RWPE2 (cell line): Measurements from ENCODE around the gene TPM2.
"Not testable (repeated sequence)": the region's sequence is repeated elsewhere in the genome, so short reads cannot be mapped to it uniquely, and the experiment has no call there.

Source experiments
- ATAC-seq: fragments of 200-7000 bp; cut with Tn5 transposase; 3 replicates; pipeline ENCODE4 v1.9.1; 2021; ENCODE audit warnings: low read depth
- DNase-seq: peaks from one replicate; pipeline ENCODE4 v3.0.0-alpha.2; 2020; ENCODE audit warnings: low spot score
- H3K27ac ChIP-seq: fragments of 450-650 bp; 2 replicates; pipeline ENCODE4 v1.5.1; 2017; ENCODE audit warnings: mild to moderate bottlenecking; ENCODE audit not compliant: poor library complexity, severe bottlenecking
- H3K27me3 ChIP-seq: fragments of 250-450 bp; sonication (Bioruptor Pico); 2 replicates; pipeline ENCODE4 v1.5.1; 2021; ENCODE audit warnings: mild to moderate bottlenecking, moderate library complexity; ENCODE audit not compliant: insufficient read depth, poor library complexity, severe bottlenecking
- H3K36me3 ChIP-seq: fragments of 250-450 bp; sonication (Bioruptor Pico); 2 replicates; pipeline ENCODE4 v1.5.1; 2020; ENCODE audit warnings: low read depth, mild to moderate bottlenecking, moderate library complexity
- H3K4me1 ChIP-seq: fragments of 250-450 bp; sonication (Bioruptor Pico); 2 replicates; pipeline ENCODE4 v1.5.1; 2021; ENCODE audit warnings: mild to moderate bottlenecking, moderate library complexity; ENCODE audit not compliant: insufficient read depth, poor library complexity, severe bottlenecking
- H3K4me3 ChIP-seq: fragments of 250-450 bp; sonication (Bioruptor Pico); 2 replicates; pipeline ENCODE4 v1.5.1; 2021; ENCODE audit warnings: mild to moderate bottlenecking, moderate library complexity; ENCODE audit not compliant: severe bottlenecking
- H3K9me3 ChIP-seq: fragments of 250-450 bp; sonication (Bioruptor Pico); 2 replicates; pipeline ENCODE4 v1.5.1; 2021; ENCODE audit warnings: mild to moderate bottlenecking, moderate library complexity; ENCODE audit not compliant: severe bottlenecking
- CTCF ChIP-seq: fragments of 450-650 bp; IDR thresholded peaks from one replicate; pipeline ENCODE4 v1.5.1; 2017; ENCODE audit warnings: mild to moderate bottlenecking, moderate library complexity; ENCODE audit not compliant: poor library complexity, severe bottlenecking

TPM2 gene

DNA sequence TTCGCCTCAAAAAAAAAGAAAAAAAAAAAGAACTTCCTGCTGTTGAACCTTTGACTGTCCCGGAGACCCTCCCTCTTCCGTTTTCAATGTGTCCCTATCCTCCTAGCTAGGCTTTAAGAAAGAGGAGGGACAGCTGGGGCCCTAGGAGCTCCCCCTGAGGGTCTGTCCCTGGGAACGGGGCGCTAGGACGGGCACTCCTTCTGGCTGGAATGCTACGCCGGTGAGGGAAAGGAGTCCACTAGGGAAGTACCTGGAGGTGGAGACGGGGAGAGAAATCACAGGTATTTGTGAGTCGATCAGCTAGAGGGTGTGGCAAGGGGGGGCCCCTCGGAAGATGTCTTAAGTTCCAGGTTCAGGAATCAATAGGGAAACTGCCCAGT lies 43.6 kb downstream of the TPM2 start:
- Histone ChIP-seq H3K36me3 (no peaks in the 10 kb centered on the region), H3K4me1 (peaks cover 3% of the 10 kb centered on the region), H3K9me3 (no peaks in the 10 kb centered on the region), H3K4me3 (peak overlapping the region; percentile 48), H3K27me3 (no peaks in the 10 kb centered on the region), H3K27ac (peak overlapping the region; percentile 85)
- ATAC-seq (peak; percentile 80), DNase-seq (peak; percentile 75)
- no peak for TF ChIP-seq CTCF

DNA sequence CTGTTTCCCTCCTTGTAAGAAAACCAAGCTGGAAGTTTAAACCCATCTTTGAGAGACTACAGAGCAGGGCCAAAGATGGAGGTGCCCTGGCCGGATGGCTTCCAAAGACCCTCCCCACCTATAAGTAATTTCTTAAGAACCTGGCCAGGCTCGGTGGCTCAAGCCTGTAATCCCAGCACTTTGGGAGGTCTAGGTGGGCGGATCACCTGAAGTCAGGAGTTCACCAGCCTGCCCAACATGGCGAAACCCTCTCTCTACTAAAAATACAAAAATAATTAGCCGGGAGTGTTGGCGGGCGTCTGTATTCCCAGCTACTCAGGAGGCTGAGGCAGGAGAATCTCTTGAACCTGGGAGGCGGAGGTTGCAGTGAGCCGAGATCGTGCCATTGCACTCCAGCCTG lies 44.0 kb downstream of the TPM2 start:
- ATAC-seq, H3K36me3 ChIP-seq, H3K4me1 ChIP-seq, H3K27me3 ChIP-seq, H3K9me3 ChIP-seq, DNase-seq: not testable (repeated sequence)
- H3K4me3 ChIP-seq: peak overlapping the region; percentile 48
- peak overlapping the region; percentile 85 for H3K27ac ChIP-seq

GRCh38 chr9:35643046-35643445 lies 46.7 kb downstream of the TPM2 start:
- peaks cover 3% of the 10 kb centered on the region for H3K4me1 ChIP-seq
- no peak for ATAC-seq
- no peak overlapping the region for H3K4me3 ChIP-seq
- H3K9me3 ChIP-seq: no peaks in the 10 kb centered on the region
- no peak overlapping the region for H3K27ac ChIP-seq
- TF ChIP-seq CTCF: no peak
- H3K27me3 ChIP-seq: no peaks in the 10 kb centered on the region
- DNase-seq: no peak
- no peaks in the 10 kb centered on the region for H3K36me3 ChIP-seq

DNA sequence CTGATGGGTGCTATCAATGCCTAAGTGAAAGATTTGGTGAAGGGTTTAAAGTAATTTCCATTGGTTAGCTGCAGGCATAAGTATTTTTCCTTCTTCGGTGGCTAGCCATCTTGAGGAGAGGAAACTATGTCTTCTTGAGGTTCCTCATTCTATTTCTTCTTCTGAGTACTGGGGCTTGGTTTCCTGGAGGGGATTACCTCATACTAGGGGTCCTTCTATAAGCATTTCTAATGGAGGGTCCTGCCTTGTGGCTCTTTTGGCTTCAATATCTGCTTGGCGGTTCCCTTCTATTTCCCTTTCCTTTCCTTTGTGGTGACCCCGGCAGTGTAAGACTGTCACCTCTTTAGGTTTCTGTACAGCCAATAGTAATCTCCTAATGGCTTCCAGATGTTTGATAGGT lies 48.2 kb downstream of the TPM2 start:
- not testable (repeated sequence) for DNase-seq, H3K4me3 ChIP-seq, H3K36me3 ChIP-seq, H3K27me3 ChIP-seq, H3K4me1 ChIP-seq, H3K9me3 ChIP-seq, H3K27ac ChIP-seq, ATAC-seq

DNA sequence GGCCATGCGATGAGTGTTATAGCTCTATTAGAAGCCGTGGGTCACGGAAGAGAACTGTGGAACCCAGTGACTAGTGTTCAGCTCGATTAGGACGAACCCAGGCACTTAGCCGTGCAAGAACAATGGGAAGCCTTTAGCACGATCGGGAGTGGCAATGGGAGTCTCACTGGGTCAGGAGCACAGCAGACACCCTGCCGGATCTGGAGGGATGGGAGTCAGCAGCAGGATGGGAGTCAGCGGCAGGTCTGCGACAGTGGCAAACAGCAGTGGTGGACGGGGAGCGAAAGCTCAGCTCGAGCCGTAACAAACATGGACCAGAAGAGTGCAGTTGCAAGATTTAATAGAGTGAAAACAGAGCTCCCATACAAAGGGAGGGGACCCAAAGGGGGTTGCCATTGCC lies 49.3 kb downstream of the TPM2 start:
- not testable (repeated sequence) for H3K4me3 ChIP-seq, DNase-seq, H3K27me3 ChIP-seq, H3K9me3 ChIP-seq, H3K27ac ChIP-seq, H3K4me1 ChIP-seq, H3K36me3 ChIP-seq, ATAC-seq

DNA sequence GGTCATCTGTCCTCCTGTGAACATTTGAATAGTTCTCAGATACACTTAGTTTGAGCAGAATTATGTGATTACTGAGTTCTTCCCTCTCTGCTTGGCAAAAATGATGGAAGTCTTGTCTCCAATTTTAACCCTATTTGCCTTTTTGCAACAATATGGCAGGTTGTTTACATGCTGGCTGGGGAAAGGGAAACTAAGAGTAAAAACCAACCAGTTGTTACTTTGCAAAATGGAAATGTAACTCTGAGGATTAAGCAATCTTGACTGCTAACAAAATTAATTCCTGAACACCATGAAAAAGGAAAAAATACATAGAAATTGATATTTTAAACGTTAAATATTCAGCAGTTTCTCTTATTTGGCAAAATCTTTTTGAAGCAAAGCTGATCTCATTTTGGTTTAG lies 50.1 kb downstream of the TPM2 start:
- H3K4me1 ChIP-seq: no peaks in the 10 kb centered on the region
- ATAC-seq: no peak
- H3K27me3 ChIP-seq: no peaks in the 10 kb centered on the region
- no peaks in the 10 kb centered on the region for H3K36me3 ChIP-seq
- H3K27ac ChIP-seq: no peak overlapping the region
- H3K4me3 ChIP-seq: no peak overlapping the region
- TF ChIP-seq CTCF: no peak
- DNase-seq: no peak
- no peaks in the 10 kb centered on the region for H3K9me3 ChIP-seq

DNA sequence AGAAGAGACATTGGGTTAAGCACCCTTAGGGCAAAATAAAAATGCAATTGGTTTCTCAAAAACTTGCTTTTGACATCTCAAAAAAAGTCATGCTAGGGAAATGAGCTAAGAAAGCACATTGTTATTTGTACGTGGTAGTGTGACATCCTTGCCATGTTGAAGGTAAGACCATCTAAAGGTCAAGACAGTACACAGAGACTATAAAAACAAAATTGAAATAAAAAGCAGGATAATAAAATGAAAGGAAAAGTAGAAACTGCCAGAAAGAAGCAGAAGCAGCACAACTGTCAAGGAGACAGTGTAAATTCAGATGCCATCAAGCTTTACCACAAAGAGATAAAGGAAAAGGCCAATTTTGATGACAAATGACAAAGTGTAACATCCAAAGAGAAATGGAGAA lies 50.5 kb downstream of the TPM2 start:
- not testable (repeated sequence) for H3K4me1 ChIP-seq, ATAC-seq, H3K36me3 ChIP-seq, DNase-seq, H3K4me3 ChIP-seq, H3K9me3 ChIP-seq, H3K27ac ChIP-seq, H3K27me3 ChIP-seq

DNA sequence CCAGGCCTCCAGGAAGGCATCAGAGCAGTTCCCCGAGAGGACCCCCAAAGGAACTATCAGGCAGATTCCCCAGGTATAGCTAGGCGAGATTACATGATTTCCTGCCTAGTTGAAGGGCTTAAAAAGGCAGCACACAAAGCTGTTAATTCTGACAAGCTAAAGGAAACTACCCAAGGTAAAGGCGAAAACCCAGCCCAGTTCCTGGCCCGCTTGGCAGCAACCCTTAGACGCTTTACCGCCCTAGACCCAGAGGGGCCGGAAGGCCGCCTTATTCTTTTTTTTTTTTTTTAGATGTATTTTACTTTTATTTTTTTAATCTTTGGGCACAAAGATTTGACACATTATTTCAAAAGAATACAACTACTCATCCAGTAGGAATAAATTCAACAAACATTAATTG lies 51.0 kb downstream of the TPM2 start:
- not testable (repeated sequence) for H3K27me3 ChIP-seq, H3K9me3 ChIP-seq, ATAC-seq, DNase-seq, H3K27ac ChIP-seq, H3K4me3 ChIP-seq, H3K4me1 ChIP-seq, H3K36me3 ChIP-seq

DNA sequence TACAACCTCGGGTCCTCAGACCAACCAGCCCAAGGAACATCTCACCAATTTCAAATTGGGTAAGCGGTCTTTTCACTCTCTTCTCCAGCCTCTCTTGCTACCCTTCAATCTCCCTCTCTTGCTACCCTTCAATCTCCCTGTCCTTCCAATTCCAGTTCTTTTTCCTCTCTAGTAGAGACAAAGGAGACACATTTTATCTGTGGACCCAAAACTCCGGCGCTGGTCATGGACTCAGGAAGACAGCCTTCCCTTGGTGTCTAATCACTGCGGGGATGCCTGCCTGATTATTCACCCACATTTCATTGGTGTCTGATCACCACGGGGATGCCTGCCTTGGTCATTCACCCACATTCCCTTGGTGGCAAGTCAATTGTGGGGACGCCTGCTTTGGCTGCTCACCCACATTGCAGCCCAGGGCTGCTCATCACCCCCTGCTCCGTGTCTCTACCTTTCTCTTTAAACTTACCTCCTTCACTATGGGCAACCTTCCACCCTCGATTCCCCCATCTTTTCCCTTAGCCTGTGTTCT lies 52.2 kb downstream of the TPM2 start:
- H3K4me1 ChIP-seq, H3K27me3 ChIP-seq, H3K36me3 ChIP-seq, H3K4me3 ChIP-seq, H3K9me3 ChIP-seq, DNase-seq, H3K27ac ChIP-seq, ATAC-seq: not testable (repeated sequence)
